Astrocyte of the cerebellum (primary cell): ENCODE results near the gene RECK.
A peak's percentile ranks its signal among the peaks of the same experiment; 100 is the strongest.

Source experiments
- DNase-seq: peaks from one replicate; pipeline ENCODE4 v3.0.0-alpha.2; 2011; ENCODE audit warnings: low read depth
- H3K4me3 ChIP-seq: 2 replicates; pipeline ENCODE4 v1.5.1; 2011; ENCODE audit warnings: mild to moderate bottlenecking, low read depth, low read length, moderate library complexity
- in situ Hi-C: cut with HindIII; loops from 2 replicates; pipeline ENCODE4 v1.10.0; 2017; ENCODE audit warnings: low sequenced_read_pairs
- TF ChIP-seq, protein P1 (sequence below): IDR thresholded peaks from 2 replicates; pipeline ENCODE4 v1.5.1; 2012; ENCODE audit warnings: low read length, low read depth, moderate library complexity, mild to moderate bottlenecking; ENCODE audit errors: missing control alignments

The RECK gene

DNA sequence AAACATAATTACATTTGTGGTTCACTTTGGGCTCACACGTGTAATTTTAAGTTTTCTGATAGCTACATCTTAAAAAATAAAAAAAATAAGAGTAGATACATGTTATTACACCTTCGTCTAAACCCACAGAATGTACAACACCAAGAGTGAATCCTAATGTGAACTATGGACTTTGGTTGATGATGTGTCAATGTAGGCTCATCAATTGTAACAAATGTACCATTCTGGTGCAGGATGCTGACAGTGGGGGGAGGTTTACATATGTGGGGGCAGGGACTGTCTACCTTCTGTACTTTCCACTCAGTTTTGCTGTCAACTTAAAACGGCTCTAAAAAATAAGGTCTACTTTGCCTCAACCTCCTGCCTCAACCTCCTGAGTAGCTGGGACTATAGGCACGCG is 2.5 kb upstream of the RECK start:
- no peak for DNase-seq
- TF ChIP-seq, protein P1, sequence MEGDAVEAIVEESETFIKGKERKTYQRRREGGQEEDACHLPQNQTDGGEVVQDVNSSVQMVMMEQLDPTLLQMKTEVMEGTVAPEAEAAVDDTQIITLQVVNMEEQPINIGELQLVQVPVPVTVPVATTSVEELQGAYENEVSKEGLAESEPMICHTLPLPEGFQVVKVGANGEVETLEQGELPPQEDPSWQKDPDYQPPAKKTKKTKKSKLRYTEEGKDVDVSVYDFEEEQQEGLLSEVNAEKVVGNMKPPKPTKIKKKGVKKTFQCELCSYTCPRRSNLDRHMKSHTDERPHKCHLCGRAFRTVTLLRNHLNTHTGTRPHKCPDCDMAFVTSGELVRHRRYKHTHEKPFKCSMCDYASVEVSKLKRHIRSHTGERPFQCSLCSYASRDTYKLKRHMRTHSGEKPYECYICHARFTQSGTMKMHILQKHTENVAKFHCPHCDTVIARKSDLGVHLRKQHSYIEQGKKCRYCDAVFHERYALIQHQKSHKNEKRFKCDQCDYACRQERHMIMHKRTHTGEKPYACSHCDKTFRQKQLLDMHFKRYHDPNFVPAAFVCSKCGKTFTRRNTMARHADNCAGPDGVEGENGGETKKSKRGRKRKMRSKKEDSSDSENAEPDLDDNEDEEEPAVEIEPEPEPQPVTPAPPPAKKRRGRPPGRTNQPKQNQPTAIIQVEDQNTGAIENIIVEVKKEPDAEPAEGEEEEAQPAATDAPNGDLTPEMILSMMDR, result no peak
- H3K4me3 ChIP-seq, result no peak overlapping the region
- in situ Hi-C loops, result no loop called here

DNA sequence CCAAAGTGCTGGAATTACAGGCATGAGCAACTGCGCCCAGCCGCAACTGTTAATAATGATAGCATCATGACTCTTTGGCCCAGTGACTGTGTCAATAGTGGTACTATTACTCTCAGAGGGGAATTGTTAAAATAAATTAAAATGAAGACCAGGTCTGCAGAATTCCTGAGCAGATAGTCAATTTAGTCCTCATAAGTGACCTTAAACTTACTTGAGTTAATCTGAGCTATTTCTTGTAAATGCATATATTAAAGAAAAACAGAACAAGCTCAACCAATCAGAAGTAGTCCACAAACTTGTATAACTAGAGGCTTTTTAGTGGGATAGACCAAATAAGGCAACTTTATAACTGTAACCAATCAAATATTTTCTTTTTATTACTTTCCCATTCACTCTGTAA is 1.7 kb upstream of the RECK start:
- in situ Hi-C loops, result no loop called here
- no peak for DNase-seq

DNA sequence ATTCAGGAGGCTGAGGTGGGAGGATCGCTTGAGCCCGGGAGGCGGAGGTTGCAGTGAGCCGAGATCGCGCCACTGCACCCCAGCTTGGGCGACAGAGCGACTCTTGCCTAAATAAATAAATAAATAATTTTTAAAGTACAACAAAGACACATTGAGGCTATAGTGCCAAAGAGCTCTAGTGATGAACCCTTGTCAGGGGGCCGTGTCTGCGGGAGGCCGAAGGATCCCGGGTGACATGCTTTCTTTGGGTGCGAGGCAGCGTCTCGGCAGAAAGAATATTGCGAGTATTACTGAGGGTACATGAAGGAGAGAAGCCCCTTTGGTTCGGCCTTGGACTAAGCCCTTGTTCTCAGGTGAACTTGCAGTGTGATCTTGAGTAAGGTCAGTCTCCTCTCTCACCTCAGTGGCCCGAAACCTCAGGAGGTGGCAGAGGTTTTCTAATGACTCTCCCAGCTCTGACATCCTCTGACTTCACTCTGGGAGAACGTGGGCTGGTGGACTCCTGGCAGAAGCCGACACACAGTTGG is 397 bp upstream of the RECK start:
- H3K4me3 ChIP-seq, result peak overlapping the region; percentile 70
- in situ Hi-C loops, result no loop called here
- no peak for DNase-seq
- TF ChIP-seq, protein P1, result no peak

More for the DNA sequence above, 1.7 kb upstream of the RECK start:
- TF ChIP-seq, protein P1, result no peak
- no peak overlapping the region for H3K4me3 ChIP-seq

- peak overlapping the region; percentile 70 for H3K4me3 ChIP-seq
- TF ChIP-seq, protein P1, result no peak
- no peak for DNase-seq
- in situ Hi-C loops, result no loop called here
These were observed 923 bp downstream of the RECK start for GRCh38 chr9:36037549-36038122.

DNA sequence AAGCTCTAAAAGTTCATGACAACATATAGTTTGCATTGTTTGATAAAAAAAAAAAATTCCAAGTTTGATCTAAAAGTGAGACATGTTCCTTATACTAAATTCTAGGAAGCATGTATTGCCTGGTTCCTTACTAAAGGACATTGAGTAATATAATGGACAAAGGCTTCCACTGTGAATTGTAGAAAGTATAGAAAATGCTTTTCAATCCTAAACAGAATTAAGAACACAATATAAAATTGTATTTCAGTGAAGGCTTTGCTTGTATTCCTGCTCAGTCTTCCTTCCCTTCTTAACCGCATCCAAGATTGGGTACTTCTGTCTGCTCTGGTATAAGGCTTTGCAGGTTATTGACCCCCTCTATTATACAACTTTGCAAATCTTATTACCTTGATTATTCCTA is 2.4 kb downstream of the RECK start:
- no peak overlapping the region for H3K4me3 ChIP-seq
- DNase-seq, result no peak
- TF ChIP-seq, protein P1, result no peak
- in situ Hi-C loops, result no loop called here

DNA sequence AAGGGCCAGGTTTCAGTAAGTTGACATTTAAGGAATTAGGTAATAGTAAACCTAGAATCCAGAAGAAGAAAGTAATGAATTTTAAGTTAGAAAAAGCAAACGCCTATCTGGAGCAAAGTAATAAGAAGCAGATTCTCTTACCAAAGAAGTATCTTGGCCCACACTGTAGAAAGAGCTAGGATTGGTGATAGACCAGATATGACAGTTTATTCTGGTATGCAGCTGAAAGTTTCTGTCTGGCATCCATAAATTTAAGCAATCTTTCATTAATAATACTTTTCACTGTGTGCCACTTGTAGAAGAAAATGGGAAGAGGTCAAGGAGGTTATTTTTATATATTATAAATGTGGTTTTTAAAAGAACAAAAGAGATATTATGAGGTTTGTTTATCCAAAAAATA is 3.0 kb downstream of the RECK start:
- no peak overlapping the region for H3K4me3 ChIP-seq
- TF ChIP-seq, protein P1, result no peak
- in situ Hi-C loops, result no loop called here
- no peak for DNase-seq
